Activated CD8-positive, alpha-beta memory T cell treated with anti-CD3 and anti-CD28 coated beads for 24 hours (primary cell): ENCODE data around the gene NFKBIZ.

ENCODE experiments used
- DNase-seq: peaks from one replicate; pipeline ENCODE4 v3.0.0-alpha.2; 2020

Gene NFKBIZ

GRCh38 chr3:101827211-101828174 is 21.8 kb upstream of the NFKBIZ start:
- DNase-seq: peak; percentile 90

- no peak for DNase-seq
Observed at GRCh38 chr3:101828276-101828675, 21.0 kb upstream of the NFKBIZ start.

- peak; percentile 70 for DNase-seq
Observed at GRCh38 chr3:101828691-101829436, 20.4 kb upstream of the NFKBIZ start.

DNA sequence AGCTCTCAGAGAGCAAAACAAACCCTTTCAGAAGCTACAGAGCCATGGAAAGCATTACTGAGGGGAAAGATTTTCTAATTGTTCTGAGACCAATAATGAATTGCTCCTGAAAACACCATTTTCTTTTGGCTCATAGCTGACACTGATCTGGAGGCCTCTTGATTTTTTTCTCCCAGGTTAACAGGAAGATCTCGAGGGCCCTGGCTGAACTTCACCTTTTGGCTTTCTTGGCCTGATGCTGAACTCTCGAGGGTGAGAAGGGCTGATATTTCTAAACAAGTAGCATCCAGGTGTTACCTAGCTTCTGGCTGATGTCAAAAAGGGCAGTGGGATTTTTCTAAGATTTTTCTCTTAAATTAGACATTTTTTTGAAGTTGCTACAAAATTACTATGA is 19.9 kb upstream of the NFKBIZ start:
- no peak for DNase-seq

DNA sequence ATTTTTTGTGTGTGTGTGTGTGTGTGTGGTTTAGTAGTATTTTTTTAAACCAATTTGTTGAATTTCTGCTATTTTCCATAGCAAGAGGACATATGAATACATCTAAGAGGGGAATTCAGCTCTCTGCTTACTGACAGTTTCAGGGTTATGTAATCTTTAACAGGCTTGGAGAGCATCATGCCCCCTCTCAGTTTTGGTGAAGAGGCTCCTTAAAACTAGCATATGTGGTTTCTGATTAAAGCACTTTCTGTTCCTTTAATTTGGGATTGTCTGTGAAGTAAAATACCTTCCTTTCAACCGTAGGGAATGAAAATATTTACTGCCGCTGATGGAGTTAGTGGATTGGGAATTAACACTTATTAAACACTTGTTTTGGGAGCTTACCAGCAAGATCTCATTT is 19.4 kb upstream of the NFKBIZ start:
- no peak for DNase-seq

- no peak for DNase-seq
Observed at GRCh38 chr3:101833446-101833974, 15.8 kb upstream of the NFKBIZ start.

- no peak for DNase-seq
Observed at GRCh38 chr3:101835676-101836075, 13.6 kb upstream of the NFKBIZ start.

DNA sequence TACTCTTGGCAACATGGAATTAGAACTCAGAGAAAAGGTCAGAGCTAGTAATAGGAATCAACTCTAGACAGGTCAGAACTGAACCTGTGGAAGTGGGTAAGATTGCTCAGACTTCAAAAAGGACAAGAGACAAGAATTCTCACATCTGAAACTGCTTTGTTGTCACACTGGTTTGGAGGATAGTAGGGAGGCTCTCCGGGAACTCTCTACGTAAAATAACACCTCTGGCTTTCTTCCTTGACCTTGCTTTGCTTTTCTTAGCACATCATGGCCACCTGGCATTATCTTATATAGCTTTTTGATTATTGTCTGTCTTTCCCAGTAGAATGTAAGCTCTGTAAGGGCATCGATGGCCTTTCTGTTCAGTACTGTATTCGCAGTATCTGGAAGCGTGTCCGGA is 13.2 kb upstream of the NFKBIZ start:
- DNase-seq: no peak

GRCh38 chr3:101836652-101837598 is 12.4 kb upstream of the NFKBIZ start:
- DNase-seq: no peak

GRCh38 chr3:101838691-101839090 is 10.6 kb upstream of the NFKBIZ start:
- DNase-seq: no peak

DNA sequence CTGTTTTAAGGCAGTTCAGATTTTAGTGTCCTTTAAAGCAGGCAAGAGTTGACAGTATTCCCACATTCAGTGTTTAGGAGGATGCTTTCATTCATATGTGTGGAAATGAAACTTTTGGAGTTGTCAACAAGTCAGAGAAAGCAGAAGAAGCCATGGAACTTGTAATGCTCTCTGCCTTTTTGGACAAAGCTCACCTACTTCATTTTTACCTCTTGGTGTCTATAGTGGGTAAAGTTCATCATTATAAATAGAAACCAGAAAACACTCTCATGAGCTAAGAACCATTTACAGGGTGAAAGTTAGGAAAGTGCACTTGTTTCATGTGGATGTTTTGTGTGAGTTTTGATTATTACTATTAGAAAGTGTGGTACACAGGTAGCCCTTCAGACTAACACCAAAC is 9.2 kb upstream of the NFKBIZ start:
- no peak for DNase-seq

DNA sequence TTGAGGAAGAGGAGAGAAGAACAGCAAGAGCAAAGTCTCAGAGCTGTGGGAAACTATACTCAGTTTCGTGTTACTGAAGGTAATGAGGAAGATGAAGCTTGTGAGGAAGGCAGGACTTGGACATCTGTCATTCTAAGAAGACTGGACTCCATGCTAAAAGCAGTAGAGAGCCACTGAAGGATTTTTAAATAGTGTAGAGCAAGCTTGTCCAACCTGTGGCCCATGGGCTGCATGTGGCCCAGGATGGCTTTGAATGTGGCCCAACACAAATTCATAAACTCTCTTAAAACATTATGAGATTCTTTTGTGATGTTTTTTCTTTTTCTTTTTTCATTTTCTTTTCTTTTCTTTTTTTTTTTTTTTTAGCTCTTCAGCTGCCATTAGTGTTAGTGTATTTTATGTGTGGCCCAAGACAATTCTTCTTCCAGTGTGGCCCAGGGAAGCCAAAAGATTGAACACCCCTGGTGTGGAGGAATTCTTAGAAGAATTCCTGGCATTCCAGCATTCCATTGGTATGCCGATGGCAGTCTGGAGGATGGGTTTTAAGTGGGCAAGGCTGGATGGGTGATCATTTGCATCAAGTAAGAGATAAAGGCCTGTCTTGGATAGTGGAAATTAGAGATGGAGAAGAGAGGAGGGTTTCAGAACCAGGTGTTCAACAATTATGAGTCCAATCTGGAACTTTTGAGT is 6.9 kb upstream of the NFKBIZ start:
- no peak for DNase-seq

DNA sequence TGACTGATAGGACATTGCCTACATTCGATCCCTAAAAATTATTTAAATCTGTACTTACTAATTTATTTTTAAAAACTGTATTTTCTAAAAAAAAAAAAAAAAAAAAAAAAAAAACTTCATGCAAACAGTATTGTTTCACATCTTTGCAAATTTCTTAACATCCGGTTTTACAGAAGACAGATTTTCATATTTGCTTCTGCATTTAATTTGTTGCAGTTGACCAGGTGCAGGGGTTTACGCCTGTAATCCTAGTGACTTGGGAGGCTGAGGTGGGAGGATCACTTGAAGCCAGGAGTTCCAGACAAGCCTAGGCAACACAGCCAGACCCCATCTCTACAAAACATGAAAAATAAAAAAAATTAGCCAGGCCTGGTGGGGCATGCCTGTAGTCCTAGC is 6.4 kb upstream of the NFKBIZ start:
- DNase-seq: no peak

GRCh38 chr3:101845425-101845824 is 3.9 kb upstream of the NFKBIZ start:
- no peak for DNase-seq

- no peak for DNase-seq
Observed at GRCh38 chr3:101846709-101847108, 2.6 kb upstream of the NFKBIZ start.

DNA sequence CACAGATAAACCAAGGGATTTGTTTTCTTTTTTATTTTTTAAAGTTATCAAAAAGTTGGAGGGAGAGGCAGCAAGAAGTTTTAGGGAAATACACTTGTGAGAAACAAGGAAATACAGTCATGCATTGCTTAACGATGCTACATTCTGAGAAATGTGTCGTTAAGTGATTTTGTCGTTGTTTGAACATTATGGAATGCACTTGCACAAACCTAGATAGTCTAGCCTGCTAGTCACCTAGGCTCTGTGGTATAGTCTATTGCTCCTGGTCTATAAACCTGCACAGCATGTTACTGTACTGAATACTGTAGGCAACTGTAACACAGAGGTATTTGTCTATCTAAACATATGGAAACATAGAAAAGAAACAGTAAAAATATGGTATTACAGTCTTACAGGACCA is 2.0 kb upstream of the NFKBIZ start:
- DNase-seq: no peak

DNA sequence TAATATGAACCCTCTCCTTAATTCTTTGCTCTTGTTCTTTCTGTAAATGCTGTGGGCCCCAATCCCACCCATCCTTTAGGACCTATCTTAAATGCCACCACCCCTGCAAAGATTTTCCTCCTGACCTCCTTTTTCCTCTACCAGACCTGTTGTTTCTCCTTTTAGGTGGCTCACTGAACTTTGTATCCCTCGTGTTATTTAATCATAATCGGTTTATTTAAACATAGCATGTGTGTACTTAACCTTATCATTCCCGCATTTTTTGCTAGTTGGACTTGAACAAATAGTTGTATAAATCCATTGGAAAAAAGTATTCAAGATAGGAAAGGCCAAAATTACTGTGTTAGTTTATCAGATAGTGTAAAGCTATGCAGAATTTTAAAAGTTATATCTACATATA is 988 bp upstream of the NFKBIZ start:
- no peak for DNase-seq

GRCh38 chr3:101849714-101850245 is 466 bp downstream of the NFKBIZ start:
- peak; percentile 84 for DNase-seq

GRCh38 chr3:101850246-101851051 is 1.1 kb downstream of the NFKBIZ start:
- peak; percentile 67 for DNase-seq

DNA sequence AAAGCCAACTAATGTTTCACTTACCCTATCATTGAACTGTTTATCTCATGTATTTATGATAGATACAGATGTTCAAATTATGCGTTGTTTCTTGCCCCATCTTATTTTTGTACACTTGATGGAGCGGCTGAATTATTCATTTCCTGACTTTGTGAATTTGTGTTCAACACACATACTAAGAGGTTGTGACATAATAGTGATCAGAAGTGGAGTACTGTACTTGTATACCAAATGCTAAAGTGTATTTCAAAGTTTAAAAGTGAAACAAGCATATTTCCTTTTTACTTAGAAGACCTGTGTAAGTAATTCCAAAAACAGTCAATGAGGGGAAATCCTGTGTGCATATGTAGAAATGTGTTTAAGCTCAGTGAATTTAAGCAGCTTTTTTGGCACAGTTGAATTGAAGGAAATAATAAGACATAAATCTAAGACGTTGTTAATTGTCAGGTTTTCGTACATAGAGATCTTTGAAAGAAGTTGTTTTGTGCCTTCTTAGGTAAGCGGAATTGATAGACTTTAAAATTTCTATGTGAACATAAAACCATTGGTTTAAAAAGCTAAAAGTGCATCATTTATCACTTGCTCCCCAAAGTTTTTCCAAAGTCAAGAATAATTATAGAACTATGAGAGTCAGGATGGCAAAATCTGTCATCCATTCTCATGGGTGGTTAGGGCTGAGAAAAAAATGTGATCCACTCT is 1.9 kb downstream of the NFKBIZ start:
- DNase-seq: no peak
